Stomach smooth muscle (tissue), 2 donors: ENCODE measurements around the gene IL17C.

Experiments
- H3K27ac ChIP-seq: one replicate; pipeline ENCODE4 v1.7.0; 2013; ENCODE audit warnings: mild to moderate bottlenecking, low read length, inconsistent platforms
- H3K27me3 ChIP-seq, 2 donors: one replicate each; pipeline ENCODE4 v1.7.0; 2013; ENCODE audit warnings: low read length in 2 of 2; ENCODE audit not compliant: insufficient read depth in 2 of 2, control insufficient read depth in 1 of 2
- H3K36me3 ChIP-seq, 2 donors: one replicate each; pipeline ENCODE4 v1.7.0; 2013; ENCODE audit warnings: low read length in 2 of 2; ENCODE audit not compliant: control insufficient read depth in 2 of 2, insufficient read depth in 2 of 2
- H3K4me1 ChIP-seq: one replicate; pipeline ENCODE4 v1.7.0; 2013; ENCODE audit warnings: low read length; ENCODE audit not compliant: control insufficient read depth, insufficient read depth
- H3K4me3 ChIP-seq, 2 donors: one replicate each; pipeline ENCODE4 v1.7.0; 2013; ENCODE audit warnings: low read length in 2 of 2
- H3K9ac ChIP-seq, 2 donors: one replicate each; pipeline ENCODE4 v1.7.0; 2013; ENCODE audit warnings: low read length in 2 of 2, mild to moderate bottlenecking in 1 of 2
- H3K9me3 ChIP-seq, 2 donors: one replicate each; pipeline ENCODE4 v1.7.0; 2013; ENCODE audit warnings: low read length in 2 of 2; ENCODE audit not compliant: control insufficient read depth in 2 of 2
- donor health status: healthy.
- donor health status: Pancreatic carcinoma.

Gene IL17C

DNA sequence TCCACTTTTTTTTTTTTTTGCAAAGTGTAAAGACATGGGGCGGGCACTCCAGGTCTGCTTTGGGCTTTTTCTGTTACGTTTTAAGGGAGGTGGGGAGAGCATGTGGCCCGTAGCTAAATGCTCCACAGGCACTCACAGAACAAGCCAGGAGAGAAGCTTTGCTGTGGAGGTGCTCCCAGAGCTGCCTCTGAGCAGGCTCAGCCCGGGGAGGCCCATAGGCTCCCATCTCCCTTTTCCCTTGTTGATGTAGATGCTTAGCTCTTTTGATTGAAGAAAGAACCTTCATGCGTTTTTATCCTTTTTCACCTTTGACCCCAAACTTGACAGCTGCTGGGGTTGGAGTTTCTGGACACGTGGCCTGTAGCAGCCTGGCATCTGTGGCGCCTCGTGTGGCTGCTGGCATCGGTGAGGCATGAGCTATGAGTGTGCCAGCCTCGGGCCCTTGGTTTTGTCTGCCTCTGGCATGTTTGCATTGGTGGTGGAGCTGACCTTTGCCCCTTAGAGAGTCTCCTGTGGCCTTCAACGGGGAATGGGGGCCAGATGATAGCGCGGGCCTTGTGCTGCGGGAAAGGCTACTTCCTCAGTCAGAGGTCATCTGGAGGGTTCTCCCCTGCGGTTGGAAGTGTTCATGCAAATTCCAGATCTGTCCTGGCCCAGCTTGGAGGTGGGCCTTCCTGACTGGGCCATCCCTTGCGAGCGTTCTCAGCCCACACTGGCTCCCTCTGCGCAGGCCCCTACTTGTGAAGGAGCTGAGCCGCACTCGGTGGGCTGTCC is 20.0 kb upstream of the IL17C start:
- Histone ChIP-seq H3K9ac (no peak overlapping the region), H3K36me3 (peaks cover 11 to 25% of the 10 kb centered on the region in 2 donors), H3K27ac (no peak overlapping the region), H3K27me3 (no peaks in the 10 kb centered on the region), H3K4me3 (no peak overlapping the region), H3K9me3 (no peaks in the 10 kb centered on the region), H3K4me1 (no peaks in the 10 kb centered on the region)

DNA sequence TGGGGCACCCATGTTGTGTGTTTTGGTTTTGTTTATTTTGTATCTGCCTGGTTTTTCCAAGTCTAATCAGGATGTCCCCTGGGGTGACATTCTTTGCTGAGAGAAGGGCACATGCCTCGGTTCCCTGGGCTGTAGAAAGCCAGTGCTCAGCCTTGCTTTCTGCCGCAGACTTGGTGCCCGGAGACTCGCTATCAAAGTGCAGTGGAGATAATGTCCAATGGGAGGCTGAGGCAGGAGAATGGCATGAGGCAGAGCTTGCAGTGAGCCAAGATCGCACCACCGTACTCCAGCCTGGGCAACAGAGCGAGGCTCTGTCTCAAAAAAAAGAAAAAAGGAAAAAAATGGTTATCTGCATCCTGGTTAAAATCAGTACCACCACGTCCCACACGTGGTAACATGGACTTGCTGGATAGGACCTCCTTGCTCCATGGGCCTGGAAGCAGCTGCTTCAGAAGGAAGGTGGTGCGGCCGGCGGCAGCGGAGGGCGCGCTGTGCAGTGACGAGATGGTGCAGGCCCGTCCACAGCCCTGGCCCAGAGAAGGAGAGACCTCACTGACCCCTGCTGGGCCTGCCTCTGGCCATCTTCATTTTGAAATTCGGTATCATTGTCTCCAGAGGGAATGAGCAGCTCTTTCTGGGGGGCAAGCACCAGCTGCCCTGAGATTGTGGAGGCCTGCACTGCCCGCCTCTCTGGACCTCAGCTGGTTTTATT is 19.3 kb upstream of the IL17C start:
- Histone ChIP-seq H3K4me3 (no peak overlapping the region), H3K27me3 (no peaks in the 10 kb centered on the region), H3K36me3 (peaks cover 18 to 32% of the 10 kb centered on the region in 2 donors), H3K27ac (no peak overlapping the region), H3K4me1 (no peaks in the 10 kb centered on the region), H3K9ac (no peak overlapping the region), H3K9me3 (no peaks in the 10 kb centered on the region)

DNA sequence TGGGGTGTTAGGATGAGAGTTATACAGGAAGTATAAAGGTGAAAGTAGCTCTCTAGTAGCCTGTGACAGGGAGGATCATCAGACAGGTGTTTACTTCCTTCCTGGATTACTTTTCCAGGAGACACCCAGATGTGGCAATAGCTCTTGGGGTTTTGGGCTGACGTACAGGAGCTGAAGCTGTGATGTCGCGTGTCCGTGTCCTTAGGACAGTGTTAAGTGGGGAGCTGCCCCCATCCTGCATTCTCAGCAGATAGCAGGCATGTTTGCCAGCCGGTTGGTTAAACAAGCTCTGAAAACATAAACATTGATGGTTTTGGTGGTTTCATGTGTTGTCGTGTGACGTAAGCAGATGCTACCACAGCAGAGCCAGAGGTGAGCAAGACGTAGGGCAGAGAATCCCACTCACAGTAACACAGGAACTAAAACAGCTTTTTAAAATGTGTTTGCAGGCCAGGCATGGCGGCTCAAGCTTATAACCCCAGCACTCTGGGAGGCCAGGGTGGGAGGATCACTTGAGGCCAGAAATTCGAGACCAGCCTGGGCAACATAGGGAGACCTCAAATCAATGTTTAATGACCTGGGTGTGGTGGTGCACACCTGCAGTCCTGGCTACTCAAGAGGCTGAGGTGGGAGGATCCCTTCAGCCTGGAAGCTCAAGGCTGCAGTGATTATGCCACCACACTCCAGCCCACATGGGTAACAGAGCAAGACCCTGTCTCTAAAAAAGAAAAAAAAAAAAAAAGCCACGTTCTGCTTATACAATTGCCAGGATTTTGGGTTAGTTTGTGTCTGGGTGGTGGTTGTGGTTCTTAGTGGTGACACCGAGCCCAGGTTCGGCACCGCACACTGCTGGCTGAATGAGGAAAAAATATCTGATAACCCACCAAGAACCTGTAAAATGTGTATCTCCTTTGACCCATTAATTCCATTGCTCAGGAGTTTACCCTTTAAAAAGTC is 18.2 kb upstream of the IL17C start:
- H3K27ac ChIP-seq, result no peak overlapping the region
- H3K9ac ChIP-seq, result no peak overlapping the region
- peaks cover 19 to 39% of the 10 kb centered on the region in 2 donors for H3K36me3 ChIP-seq
- H3K27me3 ChIP-seq, result no peaks in the 10 kb centered on the region
- no peaks in the 10 kb centered on the region for H3K4me1 ChIP-seq
- H3K4me3 ChIP-seq, result no peak overlapping the region
- H3K9me3 ChIP-seq, result no peaks in the 10 kb centered on the region

DNA sequence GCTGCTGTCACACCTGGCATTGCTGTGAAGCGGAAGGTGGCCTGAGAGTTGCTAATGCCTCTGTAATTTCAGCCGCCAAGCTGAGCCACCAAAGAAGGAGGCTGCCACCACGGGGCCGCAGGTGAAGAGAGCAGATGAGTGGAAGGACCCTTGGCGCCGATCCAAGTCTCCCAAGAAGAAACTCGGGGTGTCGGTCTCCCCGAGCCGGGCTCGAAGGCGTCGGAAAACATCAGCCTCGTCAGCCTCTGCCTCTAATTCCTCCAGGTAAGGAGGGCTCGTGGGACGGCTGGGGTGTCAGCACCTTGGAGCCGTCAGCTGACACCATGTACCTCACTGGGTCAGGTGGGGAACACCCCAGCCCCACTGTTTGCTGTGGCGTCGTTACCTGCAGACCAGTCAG is 16.2 kb upstream of the IL17C start:
- Histone ChIP-seq H3K27me3 (no peaks in the 10 kb centered on the region), H3K27ac (no peak overlapping the region), H3K4me1 (no peaks in the 10 kb centered on the region), H3K9ac (no peak overlapping the region), H3K36me3 (peaks cover 26 to 41% of the 10 kb centered on the region in 2 donors), H3K9me3 (no peaks in the 10 kb centered on the region), H3K4me3 (no peak overlapping the region)

DNA sequence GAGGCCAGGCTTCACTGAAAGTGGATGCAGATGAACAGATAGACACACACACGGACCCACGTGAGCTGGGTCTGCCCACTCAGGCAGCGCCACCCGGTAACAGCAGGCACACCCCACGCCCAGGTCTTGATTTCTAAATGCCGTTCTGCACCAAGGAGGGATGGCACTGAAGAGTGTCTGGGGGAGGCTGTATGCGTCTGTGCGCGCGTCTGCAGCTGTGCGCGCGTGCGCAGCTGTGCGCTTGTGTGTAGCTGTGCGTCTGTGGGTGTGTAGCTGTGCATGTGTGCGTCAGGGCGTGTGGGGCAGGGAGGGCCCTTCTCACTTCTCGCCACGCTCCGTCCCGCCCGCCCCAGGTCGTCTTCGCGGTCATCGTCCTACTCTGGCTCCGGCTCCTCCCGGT is 15.5 kb upstream of the IL17C start:
- Histone ChIP-seq H3K9ac (no peak overlapping the region), H3K4me1 (no peaks in the 10 kb centered on the region), H3K9me3 (no peaks in the 10 kb centered on the region), H3K27ac (no peak overlapping the region), H3K27me3 (no peaks in the 10 kb centered on the region), H3K36me3 (peaks cover 26 to 43% of the 10 kb centered on the region in 2 donors), H3K4me3 (no peak overlapping the region)

DNA sequence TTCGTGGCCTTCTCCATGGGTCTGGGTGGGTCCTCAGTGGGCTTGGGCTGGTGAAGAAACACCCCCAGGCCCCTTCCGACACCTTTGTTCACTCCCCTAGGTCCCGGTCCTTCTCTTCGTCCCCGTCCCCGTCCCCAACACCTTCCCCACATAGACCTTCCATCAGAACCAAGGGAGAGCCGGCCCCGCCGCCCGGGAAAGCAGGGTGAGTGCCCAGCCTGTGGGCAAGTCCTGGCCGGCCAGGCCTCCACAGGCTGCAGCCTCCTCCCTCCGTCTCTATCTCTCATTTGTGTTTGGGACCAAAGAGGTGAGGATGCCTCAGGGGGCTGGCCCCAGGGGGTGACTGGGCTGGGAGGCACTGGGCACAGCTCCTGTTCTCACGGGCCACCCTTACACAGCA is 14.5 kb upstream of the IL17C start:
- peaks cover 30 to 49% of the 10 kb centered on the region in 2 donors for H3K36me3 ChIP-seq
- no peak overlapping the region for H3K27ac ChIP-seq
- no peaks in the 10 kb centered on the region for H3K9me3 ChIP-seq
- no peaks in the 10 kb centered on the region for H3K27me3 ChIP-seq
- no peaks in the 10 kb centered on the region for H3K4me1 ChIP-seq
- H3K4me3 ChIP-seq, result no peak overlapping the region
- no peak overlapping the region for H3K9ac ChIP-seq

DNA sequence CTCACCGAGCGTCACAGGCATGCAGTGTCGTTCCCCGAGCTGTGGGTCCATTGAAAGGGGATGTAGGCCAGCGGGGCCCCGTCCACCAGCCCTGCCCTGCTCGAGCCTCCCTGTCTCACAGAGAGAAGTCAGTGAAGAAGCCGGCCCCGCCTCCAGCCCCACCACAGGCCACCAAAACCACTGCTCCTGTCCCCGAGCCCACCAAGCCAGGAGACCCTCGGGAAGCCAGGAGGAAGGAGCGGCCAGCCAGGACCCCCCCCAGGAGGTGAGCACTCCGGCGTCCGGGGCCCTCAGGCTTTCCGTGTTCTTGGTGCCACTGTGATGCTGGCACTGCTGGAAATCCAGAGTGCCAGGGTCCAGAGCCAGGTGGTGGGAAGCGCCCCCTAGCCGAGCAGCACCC is 13.9 kb upstream of the IL17C start:
- no peak overlapping the region for H3K27ac ChIP-seq
- no peaks in the 10 kb centered on the region for H3K27me3 ChIP-seq
- H3K36me3 ChIP-seq, result peaks cover 30 to 50% of the 10 kb centered on the region in 2 donors
- no peaks in the 10 kb centered on the region for H3K4me1 ChIP-seq
- no peak overlapping the region for H3K4me3 ChIP-seq
- H3K9me3 ChIP-seq, result no peaks in the 10 kb centered on the region
- no peak overlapping the region for H3K9ac ChIP-seq

DNA sequence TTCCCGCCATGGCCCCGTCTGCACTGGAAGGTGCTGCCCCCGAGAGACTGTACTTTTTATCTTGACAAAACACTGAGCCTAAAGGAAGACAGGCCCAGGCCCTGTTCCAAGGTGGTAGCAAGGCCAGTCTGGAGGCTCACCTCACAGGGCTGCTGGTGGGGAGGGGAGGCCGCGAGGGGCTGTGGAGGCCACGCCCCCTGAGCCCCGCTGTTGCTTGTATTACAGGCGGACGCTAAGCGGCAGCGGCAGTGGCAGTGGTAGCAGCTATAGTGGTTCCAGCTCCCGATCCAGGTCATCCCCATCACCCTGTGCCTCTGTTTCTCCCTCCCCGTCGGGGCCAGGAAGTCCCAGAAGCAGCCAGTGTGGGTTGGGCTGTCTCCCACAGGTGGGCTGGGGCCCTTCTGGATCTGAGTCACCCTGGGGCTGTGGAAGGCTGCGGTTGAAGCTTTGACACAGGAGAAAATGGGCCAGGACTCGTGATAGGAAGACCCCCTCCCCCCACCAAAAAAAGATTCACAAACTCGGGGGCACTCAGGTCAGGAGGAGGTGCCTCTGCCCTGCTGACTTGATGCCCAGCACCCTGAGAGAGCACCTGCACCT is 13.3 kb upstream of the IL17C start:
- Histone ChIP-seq H3K27ac (no peak overlapping the region), H3K27me3 (no peaks in the 10 kb centered on the region), H3K36me3 (peaks cover 27 to 55% of the 10 kb centered on the region in 2 donors), H3K4me3 (no peak overlapping the region), H3K4me1 (no peaks in the 10 kb centered on the region), H3K9me3 (no peaks in the 10 kb centered on the region), H3K9ac (no peak overlapping the region)

DNA sequence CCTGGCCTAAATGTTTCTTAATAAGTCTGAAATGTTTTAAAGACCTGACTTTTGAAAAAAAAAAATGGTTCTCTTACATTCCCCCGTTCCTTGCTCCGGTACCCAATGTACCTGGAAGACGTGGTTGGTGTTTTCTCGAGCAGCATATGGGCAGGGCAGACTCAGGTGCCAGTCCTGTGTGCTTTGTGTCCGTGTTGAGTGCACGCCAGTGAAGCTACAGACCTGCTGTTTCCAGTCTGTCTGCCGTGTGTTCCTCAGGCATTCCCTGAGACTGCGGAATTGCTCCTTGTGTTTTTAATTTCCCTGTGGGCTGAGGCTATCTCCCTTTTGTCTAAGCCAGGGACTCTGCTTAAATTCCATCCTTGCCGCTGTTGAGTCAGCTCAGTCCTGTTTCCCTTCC is 11.7 kb upstream of the IL17C start:
- no peak overlapping the region for H3K9ac ChIP-seq
- no peaks in the 10 kb centered on the region for H3K4me1 ChIP-seq
- H3K27ac ChIP-seq, result no peak overlapping the region
- H3K4me3 ChIP-seq, result no peak overlapping the region
- peaks cover 27 to 67% of the 10 kb centered on the region in 2 donors for H3K36me3 ChIP-seq
- no peaks in the 10 kb centered on the region for H3K9me3 ChIP-seq
- H3K27me3 ChIP-seq, result no peaks in the 10 kb centered on the region
